ENCODE results near the gene SNX7. TPM values are rescaled to one million over a fixed set of nuclear protein-coding genes. Genes with fewer than 3 reads are reported as not detected.

SNX7 gene
- total RNA-seq, result 18.4 and 20.4 TPM in 2 replicates

GRCh38 chr1:98661544-98662355, at the start of gene SNX7:
TSS of gene SNX7 (plus strand) at chr1:98661721. CDS start at chr1:98661732, 11 bp downstream.

